ENCODE results near the gene EXPH5. TPM values are rescaled to one million over a fixed set of nuclear protein-coding genes. Genes with fewer than 3 reads are reported as not detected.
"Not testable (repeated sequence)": the region's sequence is repeated elsewhere in the genome, so short reads cannot be mapped to it uniquely, and the experiment has no call there.

The EXPH5 gene
- total RNA-seq (2022) = 14.0 and 17.0 TPM in 2 replicates
- Bru-seq, nascent RNA = percentile 72 among the genes with signal in this experiment
- percentile 67 among the genes with signal in this experiment for BruChase-seq, experiment 1, labeled RNA remaining after a 6-hour chase
- BruChase-seq, experiment 2, labeled RNA remaining after a 2-hour chase = percentile 73 among the genes with signal in this experiment
- long read RNA-seq, full-length matches to known transcripts = 1 of 3 reads
- long read RNA-seq, partial matches to known transcripts = 0 of 3 reads
- long read RNA-seq, other reads (novel, unspliced or antisense) = 2 of 3 reads

DNA sequence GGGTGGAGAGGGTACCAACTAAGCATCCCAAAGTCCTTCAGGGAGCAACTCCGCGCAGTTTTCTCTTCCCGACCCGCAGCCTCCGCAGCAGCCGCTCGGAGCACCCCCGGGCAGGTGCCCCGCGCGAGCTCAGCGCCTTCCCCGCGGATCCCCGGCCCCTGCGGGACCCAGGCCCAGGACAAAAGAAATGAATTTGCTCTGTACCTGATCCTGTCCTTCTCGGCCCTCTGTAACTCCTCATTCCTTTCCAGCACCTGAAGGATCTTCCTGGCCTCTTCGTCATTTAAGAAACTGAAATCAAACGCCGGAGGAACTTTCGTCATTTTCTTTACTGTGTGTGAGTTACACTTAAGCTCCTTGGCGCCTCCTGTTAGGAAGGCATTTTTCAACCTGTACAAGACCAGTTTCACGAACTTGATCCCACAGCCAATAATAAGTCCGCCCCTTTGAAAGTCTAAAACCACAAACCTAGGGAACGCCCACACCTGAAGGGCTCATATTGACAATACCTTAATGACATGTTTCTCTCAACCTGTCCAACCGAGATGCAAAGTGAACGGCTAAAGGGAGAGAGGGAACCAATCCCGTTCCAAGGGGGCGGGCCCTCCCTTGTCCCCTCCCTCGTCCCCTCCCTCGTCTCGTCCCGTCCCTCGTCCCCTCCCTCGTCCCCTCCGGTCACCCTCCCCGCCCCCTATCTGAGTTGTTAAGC is at the start of gene EXPH5:
TSS of gene EXPH5 (minus strand) at position 555 of the 709 bp plus-strand sequence. CDS start at position 323, 232 bp downstream.
- peak within 1 kb of the TSS; percentile 86 for H3K4me3 Mint-ChIP-seq (ENCODE audit: low read depth, unreplicated experiment)
- no peaks in the 10 kb centered on the region for H3K27me3 Mint-ChIP-seq (ENCODE audit: unreplicated experiment)
- BruUV-seq (replicated peaks) = no TSS peak
- intact Hi-C loops (cut with micrococcal nuclease; ENCODE audit: unreplicated experiment) = loop anchor here (5.0 kb wide), 2 partner anchors 54 to 96 kb away; partner anchors contain the start of gene POGLUT3
- H3K4me1 Mint-ChIP-seq (ENCODE audit: low read depth, unreplicated experiment) = peaks cover 10% of the 10 kb centered on the region
- no peaks in the 10 kb centered on the region for H3K9me3 Mint-ChIP-seq (ENCODE audit: low read depth, unreplicated experiment)
- H3K36me3 Mint-ChIP-seq (ENCODE audit: insufficient read depth, unreplicated experiment) = peaks cover 33% of the 10 kb centered on the region
- CTCF ChIA-PET = interaction anchor here (0.7 to 0.9 kb wide), 2 partner anchors 23 to 611 kb away, joined by 7 to 9 read pairs; no protein-coding TSS in a partner anchor
- no peak for TF ChIP-seq CTCF (IDR thresholded peaks at IDR 0.05; ENCODE audit: unreplicated experiment)
- DNase-seq = peak; percentile 95
- peak within 1 kb of the TSS; percentile 92 for H3K27ac Mint-ChIP-seq (ENCODE audit: unreplicated experiment)

- DNase-seq; CTCF ChIA-PET; H3K27ac Mint-ChIP-seq (ENCODE audit: unreplicated experiment); H3K36me3 Mint-ChIP-seq (ENCODE audit: insufficient read depth, unreplicated experiment); H3K27me3 Mint-ChIP-seq (ENCODE audit: unreplicated experiment); H3K4me1 Mint-ChIP-seq (ENCODE audit: low read depth, unreplicated experiment); H3K9me3 Mint-ChIP-seq (ENCODE audit: low read depth, unreplicated experiment); H3K4me3 Mint-ChIP-seq (ENCODE audit: low read depth, unreplicated experiment); BruUV-seq (replicated peaks): not testable (repeated sequence)
- intact Hi-C loops (cut with micrococcal nuclease; ENCODE audit: unreplicated experiment) = loop anchor here (10.0 kb wide), 1 partner anchor 297 kb away; no protein-coding TSS in a partner anchor
Observed at GRCh38 chr11:108641752-108642151, 48.2 kb upstream of the EXPH5 start.

DNA sequence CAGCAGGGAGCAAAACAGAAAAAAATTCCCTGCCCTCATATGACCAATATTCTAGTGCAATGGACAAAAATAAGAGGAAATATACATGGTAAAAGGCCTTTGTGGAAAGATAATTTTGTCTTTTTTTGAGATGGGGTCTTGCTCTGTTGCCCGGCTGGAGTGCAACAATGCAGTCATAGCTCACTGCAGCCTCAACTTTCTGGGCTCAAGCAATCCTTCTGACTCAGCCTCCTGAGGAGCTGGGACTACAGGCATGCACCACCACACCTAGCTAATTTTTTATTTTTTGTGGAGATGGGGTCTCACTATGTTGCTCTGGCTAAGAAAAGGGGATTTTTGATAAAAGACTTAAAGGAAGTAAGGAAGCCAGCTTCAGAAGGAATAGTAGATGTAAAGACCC is 45.6 kb upstream of the EXPH5 start:
- H3K36me3 Mint-ChIP-seq (ENCODE audit: insufficient read depth, unreplicated experiment) = no peaks in the 10 kb centered on the region
- intact Hi-C loops (cut with micrococcal nuclease; ENCODE audit: unreplicated experiment) = no loop called here
- CTCF ChIA-PET = no interaction called here
- TF ChIP-seq CTCF (IDR thresholded peaks at IDR 0.05; ENCODE audit: unreplicated experiment) = no peak
- H3K9me3 Mint-ChIP-seq (ENCODE audit: low read depth, unreplicated experiment) = no peaks in the 10 kb centered on the region
- H3K4me1 Mint-ChIP-seq (ENCODE audit: low read depth, unreplicated experiment) = peaks cover 11% of the 10 kb centered on the region
- H3K27ac Mint-ChIP-seq (ENCODE audit: unreplicated experiment) = no peak overlapping the region
- no peak for DNase-seq
- BruUV-seq (replicated peaks) = no TSS peak
- no peak overlapping the region for H3K4me3 Mint-ChIP-seq (ENCODE audit: low read depth, unreplicated experiment)
- no peaks in the 10 kb centered on the region for H3K27me3 Mint-ChIP-seq (ENCODE audit: unreplicated experiment)

- Mint-ChIP-seq H3K27ac (ENCODE audit: unreplicated experiment) (no peak overlapping the region), H3K4me3 (ENCODE audit: low read depth, unreplicated experiment) (no peak overlapping the region), H3K27me3 (ENCODE audit: unreplicated experiment) (no peaks in the 10 kb centered on the region), H3K36me3 (ENCODE audit: insufficient read depth, unreplicated experiment) (no peaks in the 10 kb centered on the region), H3K4me1 (ENCODE audit: low read depth, unreplicated experiment) (peaks cover 11% of the 10 kb centered on the region), H3K9me3 (ENCODE audit: low read depth, unreplicated experiment) (no peaks in the 10 kb centered on the region)
- intact Hi-C loops (cut with micrococcal nuclease; ENCODE audit: unreplicated experiment) = no loop called here
- DNase-seq = no peak
- CTCF ChIA-PET = no interaction called here
- no TSS peak for BruUV-seq (replicated peaks)
- TF ChIP-seq CTCF (IDR thresholded peaks at IDR 0.05; ENCODE audit: unreplicated experiment) = no peak
Observed at GRCh38 chr11:108636222-108636621, 42.7 kb upstream of the EXPH5 start.
